Progenitor cell of endocrine pancreas (in vitro differentiated cells): ENCODE measurements around the gene FIGNL2. TPM values are rescaled to one million over a fixed set of nuclear protein-coding genes. Genes with fewer than 3 reads are reported as not detected.

Source experiments
- DNase-seq: peaks from one replicate; pipeline ENCODE4 v3.0.0; 2021; ENCODE audit warnings: low spot score; ENCODE audit not compliant: unreplicated experiment
- H3K27ac Mint-ChIP-seq: 2 replicates; pipeline ENCODE4 v1.8.0; 2021; ENCODE audit warnings: mild to moderate bottlenecking, moderate library complexity, mixed read lengths
- H3K27me3 Mint-ChIP-seq: 2 replicates; pipeline ENCODE4 v1.8.0; 2021; ENCODE audit warnings: mixed read lengths
- H3K36me3 Mint-ChIP-seq: 2 replicates; pipeline ENCODE4 v1.8.0; 2022; ENCODE audit warnings: mixed read lengths; ENCODE audit not compliant: insufficient read depth
- H3K4me1 Mint-ChIP-seq: 2 replicates; pipeline ENCODE4 v1.8.0; 2021; ENCODE audit warnings: low read depth, mixed read lengths
- H3K4me3 Mint-ChIP-seq: 2 replicates; pipeline ENCODE4 v1.8.0; 2021; ENCODE audit warnings: low read depth, mild to moderate bottlenecking, moderate library complexity, mixed read lengths
- H3K9me3 Mint-ChIP-seq: 2 replicates; pipeline ENCODE4 v1.8.0; 2021; ENCODE audit warnings: low read depth, mixed read lengths
- CTCF ChIP-seq: fragments of 200-600 bp; sonication (generic); IDR thresholded peaks from one replicate; pipeline ENCODE4 v1.5.0; 2021; ENCODE audit warnings: antibody characterized with exemption, mild to moderate bottlenecking; ENCODE audit not compliant: unreplicated experiment
- total RNA-seq: library from RNA; stranded (reverse); gene quantifications from 2 replicates; pipeline ENCODE4 v1.2.1, GENCODE V29; 2021

FIGNL2 gene
- total RNA-seq, 1 donor from 2014 or later = 46.7 TPM

GRCh38 chr12:51891843-51892242 is 43.3 kb upstream of the FIGNL2 start:
- Mint-ChIP-seq H3K4me3 (no peak overlapping the region), H3K36me3 (no peaks in the 10 kb centered on the region), H3K9me3 (no peaks in the 10 kb centered on the region), H3K4me1 (peaks cover 7% of the 10 kb centered on the region), H3K27me3 (peaks cover 24% of the 10 kb centered on the region), H3K27ac (no peak overlapping the region)
- TF ChIP-seq CTCF = peak; percentile 49
- DNase-seq = no peak

- no peaks in the 10 kb centered on the region for H3K36me3 Mint-ChIP-seq
- no peaks in the 10 kb centered on the region for H3K9me3 Mint-ChIP-seq
- no peak for DNase-seq
- H3K4me3 Mint-ChIP-seq = no peak overlapping the region
- no peak for TF ChIP-seq CTCF
- no peak overlapping the region for H3K27ac Mint-ChIP-seq
- H3K27me3 Mint-ChIP-seq = peaks cover 21% of the 10 kb centered on the region
- H3K4me1 Mint-ChIP-seq = peaks cover 7% of the 10 kb centered on the region
Observed at GRCh38 chr12:51890511-51891171, 42.1 kb upstream of the FIGNL2 start.

- Mint-ChIP-seq H3K4me1 (peaks cover 7% of the 10 kb centered on the region), H3K4me3 (no peak overlapping the region), H3K27ac (no peak overlapping the region), H3K36me3 (no peaks in the 10 kb centered on the region), H3K9me3 (peaks cover 1% of the 10 kb centered on the region), H3K27me3 (peaks cover 21% of the 10 kb centered on the region)
- TF ChIP-seq CTCF = no peak
- DNase-seq = no peak
Observed at GRCh38 chr12:51890133-51890464, 41.6 kb upstream of the FIGNL2 start.

GRCh38 chr12:51889216-51890132 is 41.0 kb upstream of the FIGNL2 start:
- TF ChIP-seq CTCF = peak; percentile 22
- Mint-ChIP-seq H3K4me1 (peaks cover 7% of the 10 kb centered on the region), H3K4me3 (no peak overlapping the region), H3K27me3 (peaks cover 17% of the 10 kb centered on the region), H3K9me3 (peaks cover 6% of the 10 kb centered on the region), H3K27ac (no peak overlapping the region), H3K36me3 (no peaks in the 10 kb centered on the region)
- no peak for DNase-seq

GRCh38 chr12:51888316-51889215 is 40.0 kb upstream of the FIGNL2 start:
- peaks cover 7% of the 10 kb centered on the region for H3K4me1 Mint-ChIP-seq
- peak overlapping the region; percentile 49 for H3K27ac Mint-ChIP-seq

More at GRCh38 chr12:51888316-51889215, 40.0 kb upstream of the FIGNL2 start:
- no peak for DNase-seq
- Mint-ChIP-seq H3K27me3 (peaks cover 17% of the 10 kb centered on the region), H3K9me3 (peaks cover 6% of the 10 kb centered on the region), H3K4me3 (peak overlapping the region; percentile 33), H3K36me3 (no peaks in the 10 kb centered on the region)
- TF ChIP-seq CTCF = no peak
